ENCODE results near the gene GANAB. TPM values are rescaled to one million over a fixed set of nuclear protein-coding genes. Genes with fewer than 3 reads are reported as not detected.

GANAB gene
- total RNA-seq, 1 experiment from 2014 or later, result 98.5 TPM

GRCh38 chr11:62575156-62575555, 71.3 kb downstream of the GANAB start:
- no peak overlapping the region for H2AFZ ChIP-seq (ENCODE audit: low read length)
- peak overlapping the region; percentile 86 for H3K4me2 ChIP-seq (ENCODE audit: low read depth, low read length, poor library complexity, severe bottlenecking)
- peaks cover 16% of the 10 kb centered on the region for H4K20me1 ChIP-seq (ENCODE audit: insufficient read depth, low read depth, low read length)
- peak overlapping the region; percentile 85 for H3K9ac ChIP-seq (ENCODE audit: low read length)
- H3K27me3 ChIP-seq (ENCODE audit: low read length), result no peaks in the 10 kb centered on the region
- peaks cover 29% of the 10 kb centered on the region for H3K4me1 ChIP-seq (ENCODE audit: low read length)
- DNase-seq, result no peak
- H3K27ac ChIP-seq (ENCODE audit: low read length), result peak overlapping the region; percentile 55; the same call in 1 of the 2 replicates
- H3K4me3 ChIP-seq (ENCODE audit: low read length), result peak overlapping the region; percentile 67
- no peaks in the 10 kb centered on the region for H3K9me3 ChIP-seq (ENCODE audit: low read length)
- no peaks in the 10 kb centered on the region for H3K9me2 ChIP-seq (replicated peaks; ENCODE audit: insufficient read depth, low read length)
- peaks cover 22% of the 10 kb centered on the region for H3K36me3 ChIP-seq (ENCODE audit: insufficient read depth, low read length)
- peaks cover 32% of the 10 kb centered on the region for H3K79me2 ChIP-seq (ENCODE audit: low read length)

Small RNA genes within 50 kb of the gene (small RNA-seq; reads per million reads assigned to genes)
- gene AP001458.1 (not detected), gene SNORA57 (not detected)

Other genes starting within 250 kb of the GANAB start
- not detected in 2 replicates for gene SCGB1A1, start 227.6 kb downstream of the GANAB start, total RNA-seq (2014; rRNA removed; shearing (Covaris generic); ENCODE audit: low replicate concordance)
- gene AHNAK, start 99.8 kb downstream of the GANAB start, total RNA-seq (2014; rRNA removed; shearing (Covaris generic); ENCODE audit: low replicate concordance), result under 0.01 and 0.34 TPM in 2 replicates
- 1,351 and 2,115 TPM in 2 replicates for gene EEF1G, start 72.7 kb downstream of the GANAB start, total RNA-seq (2014; rRNA removed; shearing (Covaris generic); ENCODE audit: low replicate concordance)
- gene TUT1, start 55.1 kb downstream of the GANAB start, total RNA-seq (2014; rRNA removed; shearing (Covaris generic); ENCODE audit: low replicate concordance), result 8.1 and 17.3 TPM in 2 replicates
- gene MTA2, start 44.7 kb downstream of the GANAB start, total RNA-seq (2014; rRNA removed; shearing (Covaris generic); ENCODE audit: low replicate concordance), result 60.2 and 89.3 TPM in 2 replicates
- 21.2 and 22.0 TPM in 2 replicates for gene EML3, start 33.8 kb downstream of the GANAB start, total RNA-seq (2014; rRNA removed; shearing (Covaris generic); ENCODE audit: low replicate concordance)
- 0.45 and 1.2 TPM in 2 replicates for gene ROM1, start 33.4 kb downstream of the GANAB start, total RNA-seq (2014; rRNA removed; shearing (Covaris generic); ENCODE audit: low replicate concordance)
- 43.5 and 76.5 TPM in 2 replicates for gene B3GAT3, start 24.6 kb downstream of the GANAB start, total RNA-seq (2014; rRNA removed; shearing (Covaris generic); ENCODE audit: low replicate concordance)
- gene INTS5, start 6.7 kb upstream of the GANAB start, total RNA-seq (2014; rRNA removed; shearing (Covaris generic); ENCODE audit: low replicate concordance), result 17.4 and 26.0 TPM in 2 replicates
- gene C11orf98, start 18.6 kb upstream of the GANAB start, total RNA-seq (2014; rRNA removed; shearing (Covaris generic); ENCODE audit: low replicate concordance), result 83.6 and 158 TPM in 2 replicates
- 4.5 and 8.2 TPM in 2 replicates for gene CSKMT, start 18.7 kb upstream of the GANAB start, total RNA-seq (2014; rRNA removed; shearing (Covaris generic); ENCODE audit: low replicate concordance)
- gene UQCC3, start 25.1 kb upstream of the GANAB start, total RNA-seq (2014; rRNA removed; shearing (Covaris generic); ENCODE audit: low replicate concordance), result 13.9 and 27.3 TPM in 2 replicates
- gene LBHD1, start 25.7 kb upstream of the GANAB start, total RNA-seq (2014; rRNA removed; shearing (Covaris generic); ENCODE audit: low replicate concordance), result 18.4 and 28.8 TPM in 2 replicates
- 160 and 334 TPM in 2 replicates for gene UBXN1, start 32.5 kb upstream of the GANAB start, total RNA-seq (2014; rRNA removed; shearing (Covaris generic); ENCODE audit: low replicate concordance)
- 0.45 and 0.54 TPM in 2 replicates for gene LRRN4CL, start 42.9 kb upstream of the GANAB start, total RNA-seq (2014; rRNA removed; shearing (Covaris generic); ENCODE audit: low replicate concordance)
- gene BSCL2, start 60.8 kb upstream of the GANAB start, total RNA-seq (2014; rRNA removed; shearing (Covaris generic); ENCODE audit: low replicate concordance), result 55.6 and 79.1 TPM in 2 replicates
- not detected in 2 replicates for gene GNG3, start 61.1 kb upstream of the GANAB start, total RNA-seq (2014; rRNA removed; shearing (Covaris generic); ENCODE audit: low replicate concordance)
- 10.6 and 13.9 TPM in 2 replicates for gene HNRNPUL2, start 80.8 kb upstream of the GANAB start, total RNA-seq (2014; rRNA removed; shearing (Covaris generic); ENCODE audit: low replicate concordance)
- gene TTC9C, start 81.9 kb upstream of the GANAB start, total RNA-seq (2014; rRNA removed; shearing (Covaris generic); ENCODE audit: low replicate concordance), result 48.9 and 49.2 TPM in 2 replicates
- 5.3 and 6.6 TPM in 2 replicates for gene ZBTB3, start 107.5 kb upstream of the GANAB start, total RNA-seq (2014; rRNA removed; shearing (Covaris generic); ENCODE audit: low replicate concordance)
- 115 and 140 TPM in 2 replicates for gene POLR2G, start 115.0 kb upstream of the GANAB start, total RNA-seq (2014; rRNA removed; shearing (Covaris generic); ENCODE audit: low replicate concordance)
- 10.4 and 30.1 TPM in 2 replicates for gene TAF6L, start 124.8 kb upstream of the GANAB start, total RNA-seq (2014; rRNA removed; shearing (Covaris generic); ENCODE audit: low replicate concordance)
- 58.0 and 80.4 TPM in 2 replicates for gene TMEM179B, start 140.8 kb upstream of the GANAB start, total RNA-seq (2014; rRNA removed; shearing (Covaris generic); ENCODE audit: low replicate concordance)
- gene TMEM223, start 145.4 kb upstream of the GANAB start, total RNA-seq (2014; rRNA removed; shearing (Covaris generic); ENCODE audit: low replicate concordance), result 22.2 and 34.6 TPM in 2 replicates
- gene NXF1, start 158.8 kb upstream of the GANAB start, total RNA-seq (2014; rRNA removed; shearing (Covaris generic); ENCODE audit: low replicate concordance), result 37.5 and 41.1 TPM in 2 replicates
- gene STX5, start 185.4 kb upstream of the GANAB start, total RNA-seq (2014; rRNA removed; shearing (Covaris generic); ENCODE audit: low replicate concordance), result 30.0 and 39.9 TPM in 2 replicates
- 2.7 TPM in 1 of 2 replicates, not detected in the other for gene TEX54, start 186.2 kb upstream of the GANAB start, total RNA-seq (2014; rRNA removed; shearing (Covaris generic); ENCODE audit: low replicate concordance)
- gene WDR74, start 193.0 kb upstream of the GANAB start, total RNA-seq (2014; rRNA removed; shearing (Covaris generic); ENCODE audit: low replicate concordance), result 44.0 and 123 TPM in 2 replicates
- gene SLC3A2, start 234.3 kb upstream of the GANAB start, total RNA-seq (2014; rRNA removed; shearing (Covaris generic); ENCODE audit: low replicate concordance), result 167 and 208 TPM in 2 replicates